K562 (cell line): Measurements from ENCODE around the gene TXNRD2. TPM values are rescaled to one million over a fixed set of nuclear protein-coding genes. Genes with fewer than 3 reads are reported as not detected.

ENCODE experiments used
- BRD4 ChIP-seq: fragments of 200-600 bp; sonication (generic); IDR thresholded peaks from 2 replicates; pipeline ENCODE4 v1.6.1; 2017; ENCODE audit warnings: inconsistent platforms
- JUN ChIP-seq, 2 experiments: sonication (generic) in 1 of 2; formaldehyde crosslinking in 1 of 2; IDR thresholded peaks; 2 replicates each; pipeline versions ENCODE4 v1.6.1 to v1.8.0; 2012 to 2022; ENCODE audit warnings: borderline replicate concordance in 2 of 2, mild to moderate bottlenecking in 2 of 2, improper control_type of control experiment in 1 of 2, low read depth in 1 of 2, low read length in 1 of 2, missing genetic modification reagents in 1 of 2
- PPARD ChIP-seq: fragments of 250-450 bp; sonication (Bioruptor Pico); IDR thresholded peaks from 2 replicates; pipeline ENCODE4 v1.8.0; 2022; ENCODE audit warnings: inconsistent platforms, mild to moderate bottlenecking, moderate library complexity
- TRIM25 ChIP-seq: fragments of 450-650 bp; IDR thresholded peaks from 2 replicates; pipeline ENCODE4 v1.7.0; 2016; ENCODE audit warnings: borderline replicate concordance
- YBX1 ChIP-seq: fragments of 450-650 bp; IDR thresholded peaks from 2 replicates; pipeline ENCODE4 v1.7.1; 2016; ENCODE audit warnings: mild to moderate bottlenecking
- ZNF133 ChIP-seq: fragments of 250-450 bp; sonication (Bioruptor Pico); IDR thresholded peaks from 2 replicates; pipeline ENCODE4 v1.4.0; 2020; ENCODE audit warnings: mild to moderate bottlenecking
- ZNF184 ChIP-seq: sonication (generic); formaldehyde crosslinking; IDR thresholded peaks from 2 replicates; pipeline ENCODE4 v1.5.0; 2020; ENCODE audit warnings: missing genetic modification reagents
- ZNF318 ChIP-seq, 2 experiments: fragments of 450-650 bp; IDR thresholded peaks; 2 replicates each; pipeline ENCODE4 v1.6.1; 2016; ENCODE audit warnings: mild to moderate bottlenecking in 2 of 2, borderline replicate concordance in 1 of 2, low read depth in 1 of 2, moderate library complexity in 1 of 2
- ZNF449 ChIP-seq: fragments of 250-450 bp; sonication (Bioruptor Pico); IDR thresholded peaks from 2 replicates; pipeline ENCODE4 v1.8.0; 2022; ENCODE audit warnings: moderate library complexity, mild to moderate bottlenecking, inconsistent platforms
- ZNF561 ChIP-seq: fragments of 450-650 bp; formaldehyde crosslinking; conservative IDR thresholded peaks from 2 replicates; pipeline ENCODE4 v1.4.0; 2020; ENCODE audit warnings: mild to moderate bottlenecking, moderate library complexity
- ZNF586 ChIP-seq: fragments of 450-650 bp; formaldehyde crosslinking; conservative IDR thresholded peaks from 2 replicates; pipeline ENCODE4 v1.4.0; 2020; ENCODE audit warnings: mild to moderate bottlenecking, moderate library complexity
- polyA plus RNA-seq, 8 experiments: library from polyadenylated mRNA; depleted of rRNA in 4 of 8; stranded (reverse) in 5 of 8; unstranded in 3 of 8; fragments of >200 nt; fragmentation: Nextera tagmentation in 2 of 8; fragmentation: Illumina TruSeq in 1 of 8; extraction: Ambion mirVana in 2 of 8; extraction: Trizol in 1 of 8; gene quantifications; 2 replicates each; pipeline versions ENCODE4 v1.2.1 to v1.2.3, GENCODE V29; 2011 to 2014; ENCODE audit warnings: inconsistent platforms in 1 of 8, missing spikeins in 1 of 8
- total RNA-seq, 7 experiments: library from RNA; depleted of rRNA in 6 of 7; stranded (reverse); fragments of >200 nt in 6 of 7; fragmentation: Illumina TruSeq in 2 of 7; extraction: Trizol in 2 of 7; gene quantifications; 2 replicates each; pipeline versions ENCODE4 v1.2.1 to v1.2.3, GENCODE V29; 2011 to 2021; ENCODE audit warnings: low replicate concordance in 1 of 7
- TF ChIP-seq, protein P1 (sequence below): fragments of 200-400 bp; formaldehyde crosslinking; IDR thresholded peaks from 2 replicates; pipeline ENCODE4 v1.6.1; 2017; ENCODE audit warnings: mild to moderate bottlenecking, low read depth, low read length, moderate library complexity

Gene TXNRD2
- total and polyA plus RNA-seq, 9 of the 15 experiments (the other 6 are each of a cell fraction or from before 2014, with no cell fraction given), result 3.3 to 80.2 (median 49.4) TPM

GRCh38 chr22:19987394-19988306 lies 46.0 kb upstream of the TXNRD2 start (continued):
- TF ChIP-seq, protein P1, sequence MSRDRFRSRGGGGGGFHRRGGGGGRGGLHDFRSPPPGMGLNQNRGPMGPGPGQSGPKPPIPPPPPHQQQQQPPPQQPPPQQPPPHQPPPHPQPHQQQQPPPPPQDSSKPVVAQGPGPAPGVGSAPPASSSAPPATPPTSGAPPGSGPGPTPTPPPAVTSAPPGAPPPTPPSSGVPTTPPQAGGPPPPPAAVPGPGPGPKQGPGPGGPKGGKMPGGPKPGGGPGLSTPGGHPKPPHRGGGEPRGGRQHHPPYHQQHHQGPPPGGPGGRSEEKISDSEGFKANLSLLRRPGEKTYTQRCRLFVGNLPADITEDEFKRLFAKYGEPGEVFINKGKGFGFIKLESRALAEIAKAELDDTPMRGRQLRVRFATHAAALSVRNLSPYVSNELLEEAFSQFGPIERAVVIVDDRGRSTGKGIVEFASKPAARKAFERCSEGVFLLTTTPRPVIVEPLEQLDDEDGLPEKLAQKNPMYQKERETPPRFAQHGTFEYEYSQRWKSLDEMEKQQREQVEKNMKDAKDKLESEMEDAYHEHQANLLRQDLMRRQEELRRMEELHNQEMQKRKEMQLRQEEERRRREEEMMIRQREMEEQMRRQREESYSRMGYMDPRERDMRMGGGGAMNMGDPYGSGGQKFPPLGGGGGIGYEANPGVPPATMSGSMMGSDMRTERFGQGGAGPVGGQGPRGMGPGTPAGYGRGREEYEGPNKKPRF, result no peak
- TF ChIP-seq JUN (IDR thresholded peaks at IDR 0.05; ENCODE audit: borderline replicate concordance, low read depth, low read length), result no peak
- no peak for TF ChIP-seq JUN (CRISPR knock-in tag; IDR thresholded peaks at IDR 0.05; ENCODE audit: borderline replicate concordance)
- TF ChIP-seq ZNF318 (IDR thresholded peaks at IDR 0.05; ENCODE audit: borderline replicate concordance in 1 of 2, low read depth in 1 of 2), result no peak
- TF ChIP-seq ZNF133 (CRISPR knock-in tag), result no peak
- no peak for TF ChIP-seq ZNF561 (CRISPR knock-in tag)
- no peak for TF ChIP-seq BRD4
- no peak for TF ChIP-seq TRIM25
- no peak for TF ChIP-seq ZNF184 (CRISPR knock-in tag)
- TF ChIP-seq PPARD (CRISPR knock-in tag), result no peak
- no peak for TF ChIP-seq ZNF449 (CRISPR knock-in tag)
- no peak for TF ChIP-seq ZNF586 (CRISPR knock-in tag)
- no peak for TF ChIP-seq YBX1
